ENCODE results near the gene ELMO1. TPM values are rescaled to one million over a fixed set of nuclear protein-coding genes. Genes with fewer than 3 reads are reported as not detected.

ELMO1 gene
- total and polyA plus RNA-seq, 2 of the 13 experiments (the other 11 are each of a cell fraction or from before 2014, with no cell fraction given): 0.11 to 0.17 TPM

DNA sequence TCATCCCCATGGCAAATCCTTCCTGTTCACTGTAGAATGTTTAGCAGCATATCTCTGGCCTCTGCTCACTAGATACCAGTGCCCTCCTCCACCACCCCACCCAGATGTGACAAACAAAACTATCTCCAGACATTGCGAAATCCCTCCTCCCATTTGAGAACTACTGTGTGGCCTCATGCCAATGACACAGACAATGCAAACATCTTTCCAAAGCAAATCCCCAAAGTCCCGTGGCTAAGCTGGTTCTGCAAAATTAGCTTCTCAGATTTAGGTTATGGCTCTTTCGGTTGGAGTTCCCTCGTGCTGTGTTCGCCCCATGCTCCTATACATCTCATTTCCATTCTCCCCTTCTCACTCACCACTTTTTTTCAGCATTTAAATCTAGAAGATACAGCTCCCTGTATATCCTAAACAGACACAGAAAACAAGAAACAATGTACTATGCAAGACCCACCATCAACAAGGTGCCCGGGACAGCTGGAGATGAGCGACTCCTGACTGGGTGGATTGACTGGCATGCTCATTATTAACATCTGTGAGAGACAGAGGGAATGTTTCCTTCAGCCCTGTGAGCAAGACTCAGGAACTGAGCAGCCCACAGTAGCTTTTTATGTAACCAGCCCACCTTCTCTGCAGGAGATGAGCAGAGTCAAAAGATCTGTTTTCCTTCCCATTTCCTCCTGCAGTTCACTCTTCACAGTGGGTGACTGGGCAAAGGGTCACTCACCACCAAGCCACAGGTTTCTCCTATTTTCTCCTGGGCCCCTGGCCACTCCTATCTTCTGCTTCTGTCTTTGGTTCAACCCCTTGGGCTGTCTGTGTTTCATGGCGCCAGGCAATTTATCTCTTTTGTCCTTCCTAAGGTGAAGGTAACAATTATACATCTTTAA is 498.7 kb downstream of the ELMO1 start (continued):
- TF ChIP-seq, protein P1, sequence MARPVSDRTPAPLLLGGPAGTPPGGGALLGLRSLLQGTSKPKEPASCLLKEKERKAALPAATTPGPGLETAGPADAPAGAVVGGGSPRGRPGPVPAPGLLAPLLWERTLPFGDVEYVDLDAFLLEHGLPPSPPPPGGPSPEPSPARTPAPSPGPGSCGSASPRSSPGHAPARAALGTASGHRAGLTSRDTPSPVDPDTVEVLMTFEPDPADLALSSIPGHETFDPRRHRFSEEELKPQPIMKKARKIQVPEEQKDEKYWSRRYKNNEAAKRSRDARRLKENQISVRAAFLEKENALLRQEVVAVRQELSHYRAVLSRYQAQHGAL (CRISPR knock-in tag; IDR thresholded peaks at IDR 0.05; ENCODE audit: not compliant biosample characterization): no peak
- TF ChIP-seq SAFB2 (CRISPR knock-in tag; IDR thresholded peaks at IDR 0.05; ENCODE audit: borderline replicate concordance, low read depth) (no peak), NFE2L1 (CRISPR knock-in tag; IDR thresholded peaks at IDR 0.05; ENCODE audit: borderline replicate concordance) (no peak), DMAP1 (CRISPR knock-in tag; IDR thresholded peaks at IDR 0.05) (no peak), EHMT2 (IDR thresholded peaks at IDR 0.05; ENCODE audit: borderline replicate concordance, low read depth, low read length) (no peak), RAD21 (CRISPR knock-in tag; IDR thresholded peaks at IDR 0.05) (no peak), SAP130 (CRISPR knock-in tag; IDR thresholded peaks at IDR 0.05; ENCODE audit: low read depth) (peak; percentile 77), RARG (CRISPR knock-in tag; IDR thresholded peaks at IDR 0.05; ENCODE audit: low read depth) (no peak), ESRRA (CRISPR knock-in tag; IDR thresholded peaks at IDR 0.05; ENCODE audit: low read depth) (no peak), PCBP1 (IDR thresholded peaks at IDR 0.05; ENCODE audit: borderline replicate concordance, low read depth, low read length) (no peak), JUNB (CRISPR knock-in tag; IDR thresholded peaks at IDR 0.05; ENCODE audit: borderline replicate concordance) (no peak), ZNF558 (CRISPR knock-in tag; IDR thresholded peaks at IDR 0.05; ENCODE audit: borderline replicate concordance) (no peak), ZNF567 (CRISPR knock-in tag; IDR thresholded peaks at IDR 0.05; ENCODE audit: borderline replicate concordance) (no peak), ZNF234 (CRISPR knock-in tag; conservative IDR thresholded peaks at IDR 0.05) (no peak), CREM (IDR thresholded peaks at IDR 0.05) (peak; percentile 68; the same call in 1 of the 2 replicates), CREM (CRISPR knock-in tag; IDR thresholded peaks at IDR 0.05) (no peak), ZBTB38 (CRISPR knock-in tag; IDR thresholded peaks at IDR 0.05) (no peak), RFX1 (IDR thresholded peaks at IDR 0.05) (no peak), MAFG (CRISPR knock-in tag; IDR thresholded peaks at IDR 0.05) (no peak)
- TF ChIP-seq, protein P2, sequence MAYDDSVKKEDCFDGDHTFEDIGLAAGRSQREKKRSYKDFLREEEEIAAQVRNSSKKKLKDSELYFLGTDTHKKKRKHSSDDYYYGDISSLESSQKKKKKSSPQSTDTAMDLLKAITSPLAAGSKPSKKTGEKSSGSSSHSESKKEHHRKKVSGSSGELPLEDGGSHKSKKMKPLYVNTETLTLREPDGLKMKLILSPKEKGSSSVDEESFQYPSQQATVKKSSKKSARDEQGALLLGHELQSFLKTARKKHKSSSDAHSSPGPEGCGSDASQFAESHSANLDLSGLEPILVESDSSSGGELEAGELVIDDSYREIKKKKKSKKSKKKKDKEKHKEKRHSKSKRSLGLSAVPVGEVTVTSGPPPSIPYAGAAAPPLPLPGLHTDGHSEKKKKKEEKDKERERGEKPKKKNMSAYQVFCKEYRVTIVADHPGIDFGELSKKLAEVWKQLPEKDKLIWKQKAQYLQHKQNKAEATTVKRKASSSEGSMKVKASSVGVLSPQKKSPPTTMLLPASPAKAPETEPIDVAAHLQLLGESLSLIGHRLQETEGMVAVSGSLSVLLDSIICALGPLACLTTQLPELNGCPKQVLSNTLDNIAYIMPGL (CRISPR knock-in tag; IDR thresholded peaks at IDR 0.05; ENCODE audit: borderline replicate concordance in 1 of 2, low read depth in 1 of 2): no peak
- TF ChIP-seq, protein P3, sequence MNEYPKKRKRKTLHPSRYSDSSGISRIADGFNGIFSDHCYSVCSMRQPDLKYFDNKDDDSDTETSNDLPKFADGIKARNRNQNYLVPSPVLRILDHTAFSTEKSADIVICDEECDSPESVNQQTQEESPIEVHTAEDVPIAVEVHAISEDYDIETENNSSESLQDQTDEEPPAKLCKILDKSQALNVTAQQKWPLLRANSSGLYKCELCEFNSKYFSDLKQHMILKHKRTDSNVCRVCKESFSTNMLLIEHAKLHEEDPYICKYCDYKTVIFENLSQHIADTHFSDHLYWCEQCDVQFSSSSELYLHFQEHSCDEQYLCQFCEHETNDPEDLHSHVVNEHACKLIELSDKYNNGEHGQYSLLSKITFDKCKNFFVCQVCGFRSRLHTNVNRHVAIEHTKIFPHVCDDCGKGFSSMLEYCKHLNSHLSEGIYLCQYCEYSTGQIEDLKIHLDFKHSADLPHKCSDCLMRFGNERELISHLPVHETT (CRISPR knock-in tag; conservative IDR thresholded peaks at IDR 0.05): no peak
- TF ChIP-seq, protein P4, sequence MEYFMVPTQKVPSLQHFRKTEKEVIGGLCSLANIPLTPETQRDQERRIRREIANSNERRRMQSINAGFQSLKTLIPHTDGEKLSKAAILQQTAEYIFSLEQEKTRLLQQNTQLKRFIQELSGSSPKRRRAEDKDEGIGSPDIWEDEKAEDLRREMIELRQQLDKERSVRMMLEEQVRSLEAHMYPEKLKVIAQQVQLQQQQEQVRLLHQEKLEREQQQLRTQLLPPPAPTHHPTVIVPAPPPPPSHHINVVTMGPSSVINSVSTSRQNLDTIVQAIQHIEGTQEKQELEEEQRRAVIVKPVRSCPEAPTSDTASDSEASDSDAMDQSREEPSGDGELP (IDR thresholded peaks at IDR 0.05; ENCODE audit: borderline replicate concordance, low read depth): peak; percentile 75; the same call in 1 of the 2 replicates

Measured in HepG2 (cell line).